CD4-positive, alpha-beta memory T cell (primary cell): ENCODE data around the gene TIMM44. TPM values are rescaled to one million over a fixed set of nuclear protein-coding genes. Genes with fewer than 3 reads are reported as not detected.
A peak's percentile ranks its signal among the peaks of the same experiment; 100 is the strongest.

Source experiments
- CTCF ChIA-PET: fragments of 350-600 bp; sonication (Branson Sonifier 250); formaldehyde crosslinking; loops from one replicate; lab custom pipeline; 2021; ENCODE audit warnings: inconsistent platforms; ENCODE audit not compliant: partially characterized antibody; lab: Charles Lee
- POLR2A ChIA-PET: fragments of 350-600 bp; sonication (Branson Sonifier 250); formaldehyde crosslinking; loops from one replicate; lab custom pipeline; 2021; ENCODE audit not compliant: partially characterized antibody; lab: Charles Lee
- DNase-seq, 5 donors: peaks; one replicate each; pipeline versions ENCODE4 v3.0.0 to v3.0.0-alpha.2; 2020 to 2022; ENCODE audit warnings: mixed read lengths in 1 of 5
- H3K27ac ChIP-seq: one replicate; pipeline ENCODE4 v1.7.0; 2013; ENCODE audit warnings: low read depth, low read length
- H3K27me3 ChIP-seq: 2 replicates; pipeline ENCODE4 v1.7.0; 2013; ENCODE audit warnings: mild to moderate bottlenecking, low read length, moderate library complexity; ENCODE audit not compliant: insufficient read depth
- H3K36me3 ChIP-seq: 2 replicates; pipeline ENCODE4 v1.7.0; 2013; ENCODE audit warnings: mild to moderate bottlenecking, low read length, moderate library complexity; ENCODE audit not compliant: insufficient read depth
- H3K4me1 ChIP-seq: 2 replicates; pipeline ENCODE4 v1.7.0; 2013; ENCODE audit warnings: mild to moderate bottlenecking, low read length, moderate library complexity; ENCODE audit not compliant: insufficient read depth
- H3K4me3 ChIP-seq, 2 donors: one replicate each; pipeline ENCODE4 v1.7.0; 2013; ENCODE audit warnings: low read length in 2 of 2, mild to moderate bottlenecking in 1 of 2
- H3K9me3 ChIP-seq, 2 donors: one replicate each; pipeline ENCODE4 v1.7.0; 2013; ENCODE audit warnings: low read length in 2 of 2, control low read depth in 1 of 2; ENCODE audit not compliant: control insufficient read depth in 1 of 2
- H3K27ac Mint-ChIP-seq, 7 donors: one replicate each; pipeline ENCODE4 v1.8.0; 2020 to 2021; ENCODE audit warnings: mixed read lengths in 7 of 7, mild to moderate bottlenecking in 6 of 7, inconsistent platforms in 3 of 7, moderate library complexity in 3 of 7
- H3K27me3 Mint-ChIP-seq, 2 donors: one replicate each; pipeline ENCODE4 v1.8.0; 2020 to 2021; ENCODE audit warnings: mixed read lengths in 2 of 2
- H3K36me3 Mint-ChIP-seq, 2 donors: one replicate each; pipeline ENCODE4 v1.8.0; 2020 to 2021; ENCODE audit warnings: mixed read lengths in 2 of 2, inconsistent platforms in 1 of 2, mild to moderate bottlenecking in 1 of 2
- H3K4me1 Mint-ChIP-seq, 4 donors: one replicate each; pipeline ENCODE4 v1.8.0; 2020 to 2021; ENCODE audit warnings: mixed read lengths in 4 of 4, mild to moderate bottlenecking in 1 of 4
- H3K4me3 Mint-ChIP-seq, 8 donors: one replicate each; pipeline ENCODE4 v1.8.0; 2020 to 2021; ENCODE audit warnings: mixed read lengths in 8 of 8, mild to moderate bottlenecking in 7 of 8, moderate library complexity in 6 of 8, inconsistent platforms in 3 of 8
- H3K9me3 Mint-ChIP-seq, 8 donors: one replicate each; pipeline ENCODE4 v1.8.0; 2020 to 2021; ENCODE audit warnings: mixed read lengths in 8 of 8, mild to moderate bottlenecking in 5 of 8, inconsistent platforms in 3 of 8, moderate library complexity in 1 of 8
- intact Hi-C: fragments of 100-400 bp; cut with micrococcal nuclease; formaldehyde crosslinking; loops from one replicate; pipeline ENCODE4 v1.15.1; 2023
- polyA plus RNA-seq, 2 donors: library from polyadenylated mRNA; unstranded; fragments of 300-500 nt; fragmentation: Illumina TruSeq; gene quantifications; one replicate each; pipeline ENCODE4 v1.2.3, GENCODE V29; 2021
- total RNA-seq, 2 experiments: library from RNA; stranded (reverse); gene quantifications; one replicate each; pipeline ENCODE4 v1.2.3, GENCODE V29; 2021

The TIMM44 gene
- total and polyA plus RNA-seq, 4 experiments from 2014 or later: 11.6 to 71.9 (median 43.5) TPM

GRCh38 chr19:7925171-7925851 is 18.2 kb downstream of the TIMM44 start:
- intact Hi-C loops: loop anchor here (1.0 kb wide), 2 partner anchors 18 to 72 kb away; partner anchors contain the start of gene TIMM44
- H3K36me3 Mint-ChIP-seq: peaks cover 0 to 9% of the 10 kb centered on the region in 2 donors
- H3K4me3 Mint-ChIP-seq: peak overlapping the region; percentile 64 to 90 (median 83)
- H3K4me3 ChIP-seq: no peak overlapping the region
- CTCF ChIA-PET: no interaction called here
- H3K9me3 Mint-ChIP-seq: peaks cover 0 to 1% (median 0%) of the 10 kb centered on the region in 8 donors
- H3K27me3 Mint-ChIP-seq: no peaks in the 10 kb centered on the region
- H3K27ac Mint-ChIP-seq: peak overlapping the region in 6 of 7 donors; percentile 53 to 84 (median 72)
- peaks cover 15% of the 10 kb centered on the region for H3K36me3 ChIP-seq
- POLR2A ChIA-PET: no interaction called here
- DNase-seq: peak; percentile 70 to 78 (median 74)
- H3K4me1 ChIP-seq: peaks cover 24% of the 10 kb centered on the region
- H3K27me3 ChIP-seq: no peaks in the 10 kb centered on the region
- no peaks in the 10 kb centered on the region for H3K9me3 ChIP-seq
- H3K4me1 Mint-ChIP-seq: peaks cover 4 to 43% (median 24%) of the 10 kb centered on the region in 4 donors
- H3K27ac ChIP-seq: no peak overlapping the region

- ChIA-PET POLR2A (no interaction called here), CTCF (interaction anchor here (1.4 to 2.0 kb wide), 2 partner anchors 13 to 55 kb away, joined by 3 to 4 read pairs; no protein-coding TSS in a partner anchor)
- intact Hi-C loops: loop anchor here (1.0 to 5.0 kb wide), 3 partner anchors 19 to 297 kb away; partner anchors contain the start of genes PET100, TIMM44 and XAB2
- H3K27me3 ChIP-seq: no peaks in the 10 kb centered on the region
- Mint-ChIP-seq H3K36me3 (peaks cover 0 to 11% of the 10 kb centered on the region in 2 donors), H3K9me3 (peaks cover 0 to 1% (median 0%) of the 10 kb centered on the region in 8 donors), H3K4me1 (peaks cover 9 to 49% (median 28%) of the 10 kb centered on the region in 4 donors), H3K4me3 (no peak overlapping the region), H3K27ac (peak overlapping the region in 1 of 7 donors; percentile 77), H3K27me3 (peaks cover under 1 to 5% of the 10 kb centered on the region in 2 donors)
- peak in 1 of 5 donors; percentile 24 for DNase-seq
- H3K4me1 ChIP-seq: peaks cover 27% of the 10 kb centered on the region
- no peak overlapping the region for H3K4me3 ChIP-seq
- no peak overlapping the region for H3K27ac ChIP-seq
- peaks cover 15% of the 10 kb centered on the region for H3K36me3 ChIP-seq
- H3K9me3 ChIP-seq: no peaks in the 10 kb centered on the region
These were observed 18.8 kb downstream of the TIMM44 start for GRCh38 chr19:7924651-7925170.

GRCh38 chr19:7924241-7924640 is 19.2 kb downstream of the TIMM44 start:
- no peaks in the 10 kb centered on the region for H3K27me3 ChIP-seq
- peak overlapping the region in 6 of 8 donors; percentile 11 to 73 (median 64) for H3K4me3 Mint-ChIP-seq
- CTCF ChIA-PET: interaction anchor here (1.4 to 2.0 kb wide), 4 partner anchors 11 to 71 kb away, joined by 3 to 5 read pairs (median 4); no protein-coding TSS in a partner anchor
- peak in 1 of 5 donors; percentile 27 for DNase-seq
- H3K4me1 ChIP-seq: peaks cover 32% of the 10 kb centered on the region
- peaks cover 2 to 6% of the 10 kb centered on the region in 2 donors for H3K27me3 Mint-ChIP-seq
- peaks cover 15% of the 10 kb centered on the region for H3K36me3 ChIP-seq
- peak overlapping the region in 3 of 7 donors; percentile 42 to 70 (median 68) for H3K27ac Mint-ChIP-seq
- H3K9me3 Mint-ChIP-seq: peaks cover 0 to 1% (median 0%) of the 10 kb centered on the region in 8 donors
- POLR2A ChIA-PET: no interaction called here
- no peaks in the 10 kb centered on the region for H3K9me3 ChIP-seq
- peaks cover 10 to 50% (median 29%) of the 10 kb centered on the region in 4 donors for H3K4me1 Mint-ChIP-seq
- intact Hi-C loops: loop anchor here (5.0 kb wide), 1 partner anchor 297 kb away; the partner anchor contains the start of genes PET100 and XAB2
- H3K27ac ChIP-seq: no peak overlapping the region
- peaks cover 0 to 8% of the 10 kb centered on the region in 2 donors for H3K36me3 Mint-ChIP-seq
- H3K4me3 ChIP-seq: no peak overlapping the region

- H3K4me1 ChIP-seq: peaks cover 36% of the 10 kb centered on the region
- Mint-ChIP-seq H3K36me3 (peaks cover 0 to 3% of the 10 kb centered on the region in 2 donors), H3K27me3 (peaks cover 2 to 6% of the 10 kb centered on the region in 2 donors), H3K27ac (peak overlapping the region in 3 of 7 donors; percentile 4 to 48 (median 27)), H3K4me1 (peaks cover 10 to 47% (median 29%) of the 10 kb centered on the region in 4 donors), H3K9me3 (peaks cover 0 to 1% (median 0%) of the 10 kb centered on the region in 8 donors), H3K4me3 (peak overlapping the region in 4 of 8 donors; percentile 12 to 57 (median 29))
- intact Hi-C loops: loop anchor here (5.0 kb wide), 1 partner anchor 296 kb away; the partner anchor contains the start of genes PET100 and XAB2
- no peaks in the 10 kb centered on the region for H3K9me3 ChIP-seq
- DNase-seq: peak in 1 of 5 donors; percentile 33
- peaks cover 4% of the 10 kb centered on the region for H3K27me3 ChIP-seq
- peaks cover 15% of the 10 kb centered on the region for H3K36me3 ChIP-seq
- H3K27ac ChIP-seq: no peak overlapping the region
- no peak overlapping the region for H3K4me3 ChIP-seq
- ChIA-PET POLR2A (interaction anchor here (1.2 kb wide), 1 partner anchor 20 kb away, joined by 4 read pairs; the partner anchor contains the start of gene MAP2K7), CTCF (interaction anchor here (1.4 to 7.3 kb wide), 5 partner anchors 11 to 71 kb away, joined by 3 to 66 read pairs (median 4); partner anchors contain the start of gene TIMM44)
These were observed 19.9 kb downstream of the TIMM44 start for GRCh38 chr19:7923295-7924191.

- H3K36me3 Mint-ChIP-seq: peaks cover 0 to 3% of the 10 kb centered on the region in 2 donors
- ChIA-PET CTCF (interaction anchor here (1.5 to 7.3 kb wide), 5 partner anchors 13 to 70 kb away, joined by 3 to 66 read pairs (median 5); partner anchors contain the start of genes MAP2K7 and TIMM44), POLR2A (interaction anchor here (1.2 to 3.7 kb wide), 2 partner anchors 19 to 21 kb away, joined by 4 to 53 read pairs; partner anchors contain the start of genes MAP2K7 and TIMM44)
- no peaks in the 10 kb centered on the region for H3K9me3 ChIP-seq
- H3K27ac Mint-ChIP-seq: peak overlapping the region in 2 of 7 donors; percentile 4 to 27
- H3K36me3 ChIP-seq: peaks cover 15% of the 10 kb centered on the region
- peak overlapping the region in 4 of 8 donors; percentile 5 to 57 (median 14) for H3K4me3 Mint-ChIP-seq
- H3K27ac ChIP-seq: no peak overlapping the region
- H3K27me3 ChIP-seq: peaks cover 6% of the 10 kb centered on the region
- peaks cover 7 to 12% of the 10 kb centered on the region in 2 donors for H3K27me3 Mint-ChIP-seq
- peaks cover 0 to 1% (median 0%) of the 10 kb centered on the region in 8 donors for H3K9me3 Mint-ChIP-seq
- intact Hi-C loops: loop anchor here (5.0 kb wide), 1 partner anchor 296 kb away; the partner anchor contains the start of genes PET100 and XAB2
- DNase-seq: no peak
- peaks cover 44% of the 10 kb centered on the region for H3K4me1 ChIP-seq
- peaks cover 10 to 48% (median 30%) of the 10 kb centered on the region in 4 donors for H3K4me1 Mint-ChIP-seq
- H3K4me3 ChIP-seq: no peak overlapping the region
These were observed 20.6 kb downstream of the TIMM44 start for GRCh38 chr19:7922836-7923195.
